IPS DF 4.7 (cell line): ENCODE data around the gene LATS2.

Source experiments
- DNase-seq: peaks from one replicate; pipeline ENCODE4 v3.0.0-alpha.2; 2013; ENCODE audit warnings: low spot score; ENCODE audit errors: extremely low read depth

LATS2 gene

DNA sequence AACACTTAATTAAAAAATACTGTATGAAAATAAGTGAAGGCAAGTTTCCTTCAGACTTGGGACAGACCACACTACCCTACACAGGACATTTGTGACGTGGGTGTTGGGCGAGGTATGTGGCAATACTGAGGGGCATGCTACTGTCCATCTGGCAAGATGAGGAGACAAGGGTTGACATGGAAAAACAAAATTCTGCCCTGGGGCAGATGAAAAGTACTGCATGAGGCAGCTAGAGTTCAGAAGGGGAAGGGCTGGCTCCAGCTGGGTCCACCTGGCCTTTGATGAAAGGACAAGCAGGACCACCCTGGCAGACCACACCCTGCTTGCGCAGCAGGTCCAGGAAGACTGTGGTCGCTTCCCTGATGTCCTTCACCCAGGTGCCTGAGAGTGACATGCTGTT, 43.2 kb downstream of the LATS2 start:
- DNase-seq: no peak

DNA sequence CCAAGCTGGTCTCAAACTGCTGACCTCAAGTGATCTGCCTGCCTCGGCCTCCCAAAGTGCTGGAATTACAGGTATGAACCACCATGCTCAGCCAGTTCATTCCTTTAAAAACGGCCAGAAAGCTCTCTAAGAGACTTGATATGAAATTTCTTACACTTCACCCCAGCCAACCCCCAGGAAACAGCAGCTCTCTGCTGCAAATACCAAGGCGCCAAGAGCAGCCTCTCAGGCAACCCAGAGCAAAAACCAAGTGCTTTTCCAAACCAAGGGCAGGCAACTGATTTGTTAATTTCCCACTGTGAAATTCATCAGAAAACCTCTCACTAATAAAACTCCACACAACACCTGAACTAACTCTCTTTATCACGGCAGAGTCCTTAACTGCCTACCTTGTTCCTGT, 44.9 kb downstream of the LATS2 start:
- no peak for DNase-seq

DNA sequence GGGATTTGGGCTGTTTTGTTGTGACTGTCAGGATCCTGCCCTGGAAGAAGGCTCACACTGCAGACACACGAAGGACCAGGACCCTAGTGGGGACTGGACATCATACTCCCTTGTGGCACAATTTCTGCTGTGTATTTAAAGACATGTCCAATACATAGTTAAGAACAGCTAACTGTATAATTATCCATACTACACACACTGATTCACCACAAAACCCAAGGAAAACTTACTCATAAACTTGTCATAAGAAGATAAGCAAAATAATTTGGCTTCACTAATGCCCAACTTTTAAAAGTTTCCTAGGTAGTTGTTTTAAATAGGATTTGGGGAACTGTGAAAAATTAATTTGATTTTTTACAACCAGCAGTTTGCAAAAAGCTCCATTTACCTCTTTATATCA, 46.1 kb downstream of the LATS2 start:
- DNase-seq: no peak

DNA sequence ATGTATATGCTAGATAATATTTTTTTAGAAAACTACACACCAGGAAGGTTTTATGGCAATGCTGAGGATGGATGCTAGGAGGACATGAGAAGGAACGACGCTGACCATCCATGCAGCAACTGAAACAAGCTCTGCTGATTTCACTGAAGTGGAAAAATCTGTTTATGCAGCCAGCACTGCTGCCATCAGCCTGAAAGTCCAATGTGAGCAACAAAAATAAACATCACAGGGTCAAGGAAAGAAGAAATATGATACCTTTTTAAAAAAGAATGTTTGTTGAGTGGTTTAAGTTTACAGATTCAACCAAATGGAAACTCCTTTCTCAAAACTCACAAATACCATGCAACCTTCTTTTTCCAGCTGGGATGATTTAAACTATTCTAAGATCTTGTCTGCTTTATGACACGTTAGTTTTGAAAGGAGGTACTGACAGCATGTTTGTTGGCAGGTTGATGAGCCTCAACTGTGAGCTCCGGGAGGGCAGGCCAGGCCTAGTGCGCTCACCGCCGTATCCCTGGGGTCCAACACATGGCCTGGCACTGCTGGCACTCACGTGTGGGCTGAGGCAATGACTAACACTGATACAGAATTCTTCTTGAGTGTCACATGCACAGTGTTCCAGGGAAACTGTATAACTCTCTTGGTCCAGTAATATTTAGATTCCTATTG, 46.8 kb downstream of the LATS2 start:
- DNase-seq: no peak

DNA sequence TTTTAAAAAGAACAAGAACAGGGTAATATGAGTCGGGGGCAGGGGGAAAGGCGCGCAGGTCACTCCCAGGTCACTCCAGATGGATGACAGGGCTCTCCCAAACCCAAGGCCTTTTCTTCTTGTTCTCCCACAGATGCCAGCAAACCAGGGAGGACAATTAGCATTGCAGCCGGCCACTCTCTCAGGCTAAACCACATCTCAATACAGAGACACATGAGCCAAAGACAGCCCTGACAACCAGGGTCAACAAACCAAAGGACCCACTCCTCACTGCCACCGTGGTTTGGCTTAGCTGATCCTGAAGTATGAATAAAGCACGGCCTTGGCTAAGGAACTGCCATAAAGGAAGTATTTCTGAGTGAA, 47.3 kb downstream of the LATS2 start:
- no peak for DNase-seq

DNA sequence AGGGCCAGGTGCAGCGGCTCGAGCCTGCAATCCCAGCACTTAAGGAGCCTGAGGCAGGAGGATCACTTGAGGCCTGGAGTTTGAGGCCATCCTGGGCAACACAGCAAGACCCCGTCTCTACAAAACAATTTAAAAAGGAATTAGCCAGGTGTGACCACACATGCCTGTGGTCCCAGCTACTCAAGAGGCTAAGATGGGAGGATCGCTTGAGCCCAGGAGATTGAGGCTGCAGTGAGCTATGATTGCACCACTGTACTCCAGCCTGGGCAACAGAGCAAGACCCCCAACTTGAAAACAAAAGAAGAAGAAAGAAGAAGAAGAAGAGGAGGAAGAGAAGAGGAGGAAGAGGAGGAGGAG, 47.7 kb downstream of the LATS2 start:
- no peak for DNase-seq

DNA sequence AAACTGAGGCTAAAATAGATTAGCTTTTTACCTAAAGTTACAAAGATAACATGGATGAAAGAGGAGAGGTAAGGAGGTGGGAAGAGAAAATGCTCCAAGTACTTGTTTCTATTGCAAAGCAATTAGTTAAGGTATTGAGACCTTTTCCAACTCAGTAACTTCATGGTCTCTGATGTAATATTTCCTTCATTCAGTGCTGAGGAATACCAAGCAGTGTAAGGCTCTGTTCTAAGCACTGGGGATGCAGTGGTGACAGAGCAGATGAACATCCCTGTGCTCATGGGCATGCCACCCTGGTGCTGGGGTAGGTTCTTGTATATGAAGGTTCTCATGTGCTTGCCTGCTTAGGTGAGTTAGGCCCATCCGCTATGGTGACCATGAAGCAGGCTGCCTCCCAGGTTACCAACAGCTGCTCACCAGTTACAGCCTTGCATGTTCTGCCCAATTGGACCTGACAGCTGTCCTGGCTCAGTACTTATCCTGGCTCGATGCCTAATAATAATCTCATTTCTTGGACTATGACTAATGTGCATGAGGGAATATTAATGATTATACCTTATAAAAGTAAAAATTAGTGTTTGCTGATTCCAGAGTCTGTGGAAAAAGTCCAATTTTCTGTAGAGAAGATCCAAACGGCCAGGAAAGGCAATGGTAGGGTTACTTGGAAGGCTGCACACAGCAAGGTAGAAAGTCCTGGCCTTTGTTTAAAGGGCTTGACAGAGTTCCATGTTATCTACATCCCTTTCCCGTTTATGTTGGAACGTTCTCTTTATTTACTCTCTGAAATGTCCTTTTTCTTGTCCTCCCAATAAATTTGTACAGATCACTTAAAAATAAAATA, 48.3 kb downstream of the LATS2 start:
- no peak for DNase-seq

DNA sequence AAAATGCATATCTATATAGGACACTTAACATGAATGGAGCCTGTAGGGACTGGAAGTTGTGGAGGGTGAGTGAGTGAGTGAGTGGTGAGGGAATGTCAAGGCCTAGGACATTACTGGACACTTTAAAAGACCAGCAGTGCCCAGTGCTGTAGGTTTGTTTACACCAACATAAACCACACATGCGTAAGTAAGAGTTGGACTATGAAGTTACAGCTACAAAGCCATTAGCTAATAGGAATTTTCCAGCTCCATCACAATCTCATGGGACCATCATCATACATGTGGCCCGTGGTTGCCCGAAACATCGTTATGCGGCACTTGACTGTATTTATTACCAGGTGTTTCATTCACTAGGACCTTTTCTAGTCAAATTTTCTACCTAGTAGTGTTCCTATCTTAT, 49.2 kb downstream of the LATS2 start:
- DNase-seq: no peak

DNA sequence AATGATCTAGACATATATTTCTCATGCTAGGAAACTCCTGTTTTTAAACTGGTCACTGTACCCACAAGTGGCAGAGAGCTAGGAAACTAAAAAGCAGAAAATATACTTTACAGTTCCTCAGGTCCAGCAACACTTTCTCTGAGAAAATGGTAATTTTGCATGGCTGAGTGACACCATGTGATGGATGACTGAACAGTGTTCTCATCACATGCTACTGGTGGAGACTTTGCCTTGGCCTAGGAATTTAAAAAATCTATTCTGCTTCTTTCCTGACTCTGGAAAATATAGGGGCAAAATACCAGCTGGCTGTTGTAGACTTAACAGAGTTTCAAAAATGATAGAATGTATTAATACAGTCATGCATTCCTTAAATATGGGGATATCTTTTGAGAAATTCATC, 50.0 kb downstream of the LATS2 start:
- no peak for DNase-seq

DNA sequence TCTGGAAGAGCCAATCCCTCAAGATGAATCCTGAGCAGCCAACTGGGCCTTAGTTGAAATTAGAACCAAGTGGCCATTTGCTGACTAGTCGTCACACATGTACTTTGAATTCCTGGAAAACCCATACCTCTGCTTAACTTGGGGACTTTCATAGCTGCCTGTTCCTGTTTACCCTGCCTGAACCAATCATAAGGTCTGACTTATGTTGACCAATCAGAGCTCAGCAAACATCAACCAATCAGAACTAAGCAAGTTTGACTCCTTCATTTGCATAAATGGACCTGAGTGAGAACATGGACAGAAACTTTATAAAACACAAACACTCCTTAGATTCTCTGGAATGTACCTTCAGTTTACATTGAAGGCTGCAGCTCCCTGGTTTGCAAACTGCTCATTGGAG, 50.8 kb downstream of the LATS2 start:
- no peak for DNase-seq

DNA sequence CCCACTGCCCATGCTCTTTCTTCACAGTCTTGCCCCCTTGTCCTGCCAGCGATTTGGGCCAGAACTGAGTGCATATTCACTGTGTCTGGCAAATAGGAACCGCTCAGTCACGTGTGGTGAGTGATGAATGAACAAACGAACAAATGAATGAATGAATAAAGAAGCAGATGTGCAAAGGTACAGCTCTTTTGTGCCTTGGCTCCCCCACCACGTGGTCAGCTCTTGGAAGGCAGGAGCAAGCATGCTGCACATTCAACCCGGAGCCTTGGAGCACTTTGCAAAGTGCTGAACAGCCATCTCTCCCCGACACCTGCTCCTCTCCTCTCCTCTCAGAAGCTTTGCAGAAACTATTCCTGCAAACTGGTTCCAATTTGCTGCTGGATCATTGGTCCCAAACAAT, 52.4 kb downstream of the LATS2 start:
- no peak for DNase-seq

DNA sequence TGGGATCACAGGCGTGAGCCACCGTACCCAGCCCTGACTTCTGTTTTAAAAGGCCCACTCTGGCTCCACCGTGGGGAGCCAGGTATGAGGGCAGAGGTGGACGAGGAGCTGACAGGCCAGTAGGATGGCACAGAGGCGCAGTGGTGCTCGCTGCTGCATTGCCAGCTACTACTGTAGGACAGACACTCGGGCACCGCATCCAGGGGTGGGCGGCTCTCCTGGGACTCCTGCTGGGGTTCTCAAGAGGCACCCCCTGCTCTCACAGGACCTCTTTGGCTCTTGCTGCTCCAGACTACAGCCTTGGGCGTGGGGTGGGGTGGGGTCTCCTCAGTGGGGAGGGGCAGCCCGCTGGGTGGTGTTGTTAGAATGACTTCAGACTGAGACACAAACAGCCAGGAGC, 53.4 kb downstream of the LATS2 start:
- no peak for DNase-seq

DNA sequence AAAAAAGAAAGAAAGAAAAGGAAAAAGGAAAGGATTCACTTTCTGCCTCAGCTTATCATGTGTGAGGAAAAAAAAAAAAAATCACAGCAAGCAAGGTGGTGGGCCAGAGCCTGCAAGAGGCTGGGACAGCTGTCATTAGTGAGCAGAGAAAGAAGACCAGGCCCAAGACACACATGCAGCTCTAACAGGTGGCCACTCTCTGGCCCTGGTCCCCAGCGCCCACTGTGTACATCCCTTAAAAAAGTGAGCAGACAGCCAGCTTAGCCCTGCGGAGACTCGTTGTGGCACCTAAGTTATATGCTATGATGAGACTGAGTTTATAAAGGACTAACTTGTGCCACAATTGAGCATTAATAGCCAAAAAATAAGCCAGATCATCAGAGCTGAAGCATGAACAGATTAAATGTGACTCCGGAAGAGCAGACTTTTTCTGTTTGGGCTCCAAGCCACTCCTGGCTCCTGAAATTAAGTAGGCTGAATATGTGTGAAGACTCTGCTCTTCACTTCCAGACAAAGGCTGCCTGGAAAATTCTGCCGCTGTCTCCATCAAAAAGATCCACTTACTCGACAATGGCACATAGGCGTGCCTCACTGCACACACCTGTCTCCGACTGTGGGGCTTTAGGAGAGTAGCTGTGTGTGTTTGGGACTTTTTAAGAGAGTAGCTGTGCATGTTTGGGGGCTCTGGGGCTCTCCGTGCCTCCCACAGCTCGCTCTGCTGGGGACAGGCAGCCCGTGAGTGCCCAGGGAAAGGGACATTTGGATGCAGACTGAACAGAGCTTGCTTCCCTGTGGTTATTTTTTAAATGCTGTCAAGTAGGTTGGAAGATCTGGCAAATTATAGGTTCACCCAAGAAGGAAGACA, 55.0 kb downstream of the LATS2 start:
- no peak for DNase-seq

DNA sequence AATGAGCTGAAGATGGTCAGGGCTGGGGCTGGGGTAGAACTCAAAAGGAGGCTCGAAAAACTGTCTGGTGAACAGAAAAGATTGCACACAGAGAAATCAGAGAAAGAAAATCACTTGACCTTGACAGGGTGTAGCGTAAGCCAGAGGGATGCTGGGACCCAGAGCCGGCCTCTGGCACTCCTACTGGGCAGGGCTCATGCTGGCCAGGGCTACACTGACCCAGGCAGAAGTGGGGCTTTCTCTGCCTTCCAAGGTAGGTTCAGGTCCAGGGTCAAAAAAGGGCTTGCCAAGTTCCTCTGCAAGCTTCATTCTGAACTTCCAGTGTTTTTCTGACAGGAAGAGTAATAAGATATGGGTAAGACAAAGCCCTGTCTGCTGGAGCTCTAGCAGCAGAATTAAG, 56.2 kb downstream of the LATS2 start:
- DNase-seq: no peak

DNA sequence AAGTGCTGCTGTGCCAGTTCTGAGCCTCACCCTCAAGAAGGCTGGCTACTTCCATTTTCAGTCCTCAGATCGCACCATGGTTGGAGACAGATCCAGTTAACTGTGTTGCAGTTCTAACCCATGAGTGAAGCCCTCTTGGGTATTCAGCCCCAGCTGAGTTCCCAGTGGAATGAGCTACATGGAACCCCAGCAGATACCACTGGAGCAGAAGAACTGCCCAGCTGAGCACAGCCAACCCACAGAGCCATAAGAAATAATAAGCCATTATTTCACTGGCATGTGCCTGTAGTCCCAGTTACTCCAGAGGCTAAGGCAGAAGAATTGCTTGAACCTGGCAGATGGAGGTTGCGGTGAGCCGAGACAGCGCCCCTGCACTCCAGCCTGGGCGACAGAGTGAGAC, 59.9 kb downstream of the LATS2 start:
- DNase-seq: no peak

DNA sequence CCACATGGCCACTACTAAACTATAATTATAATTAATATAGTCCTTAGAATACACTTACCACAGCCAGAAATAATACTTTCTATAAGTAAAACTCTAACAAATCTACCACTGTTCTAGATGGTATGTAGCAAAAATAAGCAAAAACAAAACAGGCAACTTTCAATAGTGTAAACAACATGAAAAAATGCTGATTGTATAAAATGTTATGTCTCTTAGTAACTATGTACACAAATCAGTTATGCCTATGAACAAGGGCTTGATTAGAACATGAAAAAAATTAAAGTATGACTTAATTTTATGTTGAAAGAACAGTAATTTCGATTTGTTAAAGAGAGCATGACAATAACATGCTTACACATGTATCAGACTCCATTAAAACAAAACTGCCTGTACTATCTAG, 60.7 kb downstream of the LATS2 start:
- DNase-seq: no peak

DNA sequence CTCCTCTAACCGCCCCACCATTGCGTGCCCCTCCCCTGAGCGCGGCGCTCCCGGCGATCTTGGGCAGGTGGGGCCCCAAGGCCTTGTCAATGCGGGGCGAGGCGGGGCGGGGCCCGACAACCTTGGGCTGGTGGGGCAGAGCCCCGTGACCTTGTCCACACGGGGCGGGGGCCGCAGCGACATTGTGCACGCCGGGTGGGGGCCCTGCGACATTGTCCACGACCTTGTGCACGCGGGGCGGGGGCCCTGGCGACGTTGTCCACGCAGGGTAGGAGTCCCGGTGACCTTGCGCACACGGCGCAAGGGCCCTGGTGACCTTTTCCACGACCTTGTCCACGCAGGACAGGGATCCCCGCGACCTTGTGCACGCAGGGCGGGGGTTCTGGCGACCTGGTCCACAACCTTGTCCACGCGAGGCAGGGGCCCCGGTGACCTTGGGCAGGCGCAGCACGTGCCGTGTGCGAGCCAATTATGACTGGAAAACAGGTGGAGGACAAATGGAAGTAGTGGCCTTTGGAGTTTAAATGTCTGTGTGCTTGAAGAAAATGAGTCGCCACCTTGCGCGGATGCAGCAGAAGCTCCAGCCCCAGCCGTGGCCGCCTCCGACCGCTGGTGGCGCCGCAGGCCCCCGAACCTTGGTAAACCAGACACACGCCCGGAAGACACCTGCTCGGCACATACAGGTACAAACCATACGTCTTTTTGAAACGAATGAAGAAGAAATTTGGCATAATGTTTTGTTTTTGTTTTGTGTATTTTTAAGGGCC, 62.6 kb downstream of the LATS2 start:
- no peak for DNase-seq

DNA sequence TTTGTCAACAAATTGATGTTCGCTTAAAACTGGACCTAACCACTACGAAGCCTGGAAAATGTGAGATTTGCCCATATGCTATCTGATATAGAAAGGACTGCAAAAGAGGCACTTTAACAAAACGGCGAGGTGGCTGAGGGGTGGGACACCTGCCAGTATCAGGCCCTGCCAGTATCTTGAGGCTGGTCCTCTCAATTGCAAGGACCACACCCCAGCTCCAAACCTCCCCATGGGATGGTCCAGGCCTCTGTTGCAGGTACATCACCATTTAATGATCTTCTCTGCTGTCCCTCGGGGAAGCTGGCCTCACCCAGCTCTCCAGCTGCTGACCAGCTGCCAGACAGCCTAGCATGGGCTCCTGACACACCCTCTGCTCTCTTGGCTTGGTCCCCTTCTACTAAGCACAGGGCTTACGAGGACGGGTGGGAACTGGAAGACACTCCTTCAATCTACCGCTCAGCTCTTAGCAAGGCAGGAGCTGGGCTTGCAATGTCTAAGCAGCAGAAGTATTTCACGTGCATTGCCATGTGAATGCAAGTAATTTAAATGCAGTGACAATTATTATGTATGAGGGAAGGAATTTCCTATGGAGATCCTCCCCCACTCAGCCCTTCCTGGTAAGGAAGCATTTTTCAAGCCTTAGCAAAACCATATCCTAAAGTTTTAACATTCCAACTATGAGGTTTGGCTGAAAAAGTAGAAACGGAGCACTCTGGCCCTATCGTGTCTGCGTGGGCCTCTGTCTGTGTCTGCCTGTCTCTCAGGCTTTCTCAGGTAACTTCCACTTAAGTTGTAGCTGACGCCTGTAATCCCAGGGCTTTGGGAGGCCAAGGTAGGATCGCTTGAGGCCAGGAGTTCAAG, 63.9 kb downstream of the LATS2 start:
- DNase-seq: no peak

DNA sequence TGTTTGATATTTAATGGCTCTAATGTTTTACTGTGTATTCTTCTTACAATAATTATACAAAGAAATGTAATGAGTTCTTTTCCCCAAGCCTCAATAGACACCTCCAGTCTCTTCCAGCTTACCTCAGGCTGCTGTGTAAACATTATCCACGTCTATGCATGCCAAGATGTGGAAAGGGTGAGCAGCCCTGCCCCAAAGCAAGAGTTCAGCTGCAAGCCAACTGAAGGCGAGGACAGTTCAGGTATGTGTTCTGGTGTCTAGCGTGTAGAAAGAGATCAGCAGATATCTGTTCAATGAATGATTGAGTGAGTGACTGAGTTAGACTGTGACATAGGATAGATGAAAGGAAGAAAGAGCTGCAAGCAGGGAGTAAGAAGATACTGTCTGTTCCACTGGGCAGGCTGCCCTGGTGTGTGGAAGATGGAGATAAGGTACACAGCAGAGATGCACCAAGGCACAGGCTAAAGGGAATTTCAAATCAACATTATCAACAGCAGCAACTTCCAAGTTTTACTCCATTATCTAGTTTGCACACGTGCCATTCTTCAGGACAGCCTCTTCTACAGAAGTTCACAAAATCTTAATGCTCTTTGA, 66.0 kb downstream of the LATS2 start:
- no peak for DNase-seq

DNA sequence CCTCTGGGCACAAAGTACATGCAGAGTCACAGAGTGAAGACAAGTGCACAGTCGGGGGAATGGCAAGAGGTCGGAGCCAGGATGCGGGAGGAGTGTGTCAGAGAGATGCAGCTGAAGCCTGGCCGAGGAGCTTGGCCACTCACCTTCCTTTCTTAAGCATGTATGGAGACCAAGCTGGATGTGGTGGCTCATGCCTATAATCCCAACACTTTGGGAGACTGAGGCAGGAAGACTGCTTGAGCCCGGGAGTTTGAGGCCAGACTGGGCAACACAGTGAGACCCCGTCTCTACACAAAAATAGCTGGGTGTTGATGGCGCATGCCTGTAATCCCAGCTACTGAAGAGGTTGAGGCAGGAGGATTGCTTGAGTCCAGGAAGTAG, 67.0 kb downstream of the LATS2 start:
- no peak for DNase-seq
